GM12878 (cell line): Measurements from ENCODE around the gene LRP1B.

ENCODE experiments used
- CHD4 ChIP-seq: fragments of 200-600 bp; sonication (generic); IDR thresholded peaks from 2 replicates; pipeline ENCODE4 v1.6.1; 2016; ENCODE audit warnings: mild to moderate bottlenecking
- CTCF ChIP-seq, 3 experiments: IDR thresholded peaks in 2 of 3; conservative IDR thresholded peaks in 1 of 3; 2 replicates each; pipeline ENCODE4 v1.5.1; 2011; ENCODE audit warnings: low read depth in 3 of 3, low read length in 3 of 3, mild to moderate bottlenecking in 3 of 3, control low read depth in 2 of 3, moderate library complexity in 2 of 3, inconsistent platforms in 1 of 3, mixed read lengths in 1 of 3; ENCODE audit not compliant: control insufficient read depth in 2 of 3, insufficient read depth in 1 of 3; ENCODE audit errors: extremely low read depth in 1 of 3
- MEF2A ChIP-seq: IDR thresholded peaks from 2 replicates; pipeline ENCODE4 v1.6.1; 2011; ENCODE audit warnings: low read depth, mild to moderate bottlenecking, low read length, moderate library complexity; ENCODE audit not compliant: insufficient read depth
- NFIC ChIP-seq: IDR thresholded peaks from 2 replicates; pipeline ENCODE4 v1.6.1; 2012; ENCODE audit warnings: low read depth, mild to moderate bottlenecking, inconsistent platforms, low read length, moderate library complexity
- POLR2AphosphoS5 ChIP-seq: IDR thresholded peaks from 2 replicates; pipeline ENCODE4 v1.6.1; 2011; ENCODE audit warnings: mild to moderate bottlenecking, low read length, inconsistent platforms
- REST ChIP-seq: IDR thresholded peaks from 2 replicates; pipeline ENCODE4 v1.6.1; 2012; ENCODE audit warnings: mild to moderate bottlenecking, low read depth, low read length
- TCF3 ChIP-seq: IDR thresholded peaks from 2 replicates; pipeline ENCODE4 v1.6.1; 2012; ENCODE audit warnings: low read depth, mild to moderate bottlenecking, low read length, borderline replicate concordance; ENCODE audit not compliant: insufficient read depth

- no peak for TF ChIP-seq REST
- TF ChIP-seq POLR2AphosphoS5, result no peak
- TF ChIP-seq MEF2A, result no peak
- TF ChIP-seq CTCF (IDR thresholded peaks at IDR 0.05 in 2 of 3, conservative IDR thresholded peaks at IDR 0.05 in 1 of 3; ENCODE audit: control insufficient read depth in 2 of 3, extremely low read depth in 1 of 3, insufficient read depth in 1 of 3, low read depth in 3 of 3, low read length in 3 of 3), result no peak
- no peak for TF ChIP-seq TCF3
- no peak for TF ChIP-seq CHD4
- TF ChIP-seq NFIC, result no peak
Measured at GRCh38 chr2:141701618-141702017, 429.2 kb downstream of the LRP1B start.
